MCF 10A (cell line): ENCODE results near the gene FARS2. TPM values are rescaled to one million over a fixed set of nuclear protein-coding genes. Genes with fewer than 3 reads are reported as not detected.

Experiments used
- BruUV-seq: library from RNA; stranded (reverse); fragments of 400-500 nt; replicated peaks from 2 replicates; lab custom pipeline; 2021; lab: Mats Ljungman, UMichigan
- CTCF ChIA-PET: fragments of 300-600 bp; sonication (Branson Sonifier 250); formaldehyde crosslinking; extraction: SDS; loops from one replicate; lab custom pipeline; 2021; ENCODE audit warnings: antibody characterized with exemption, inconsistent platforms; lab: Yijun Ruan, JAX
- POLR2A ChIA-PET: fragments of 300-600, 350-650 bp; sonication (Branson Sonifier 250); formaldehyde crosslinking; extraction: SDS; loops from one replicate; lab custom pipeline; 2020; ENCODE audit warnings: antibody characterized with exemption, inconsistent platforms; lab: Yijun Ruan, JAX
- DNase-seq: peaks from one replicate; pipeline ENCODE4 v3.0.0-alpha.2; 2018; ENCODE audit not compliant: unreplicated experiment
- H3K27ac Mint-ChIP-seq: one replicate; pipeline ENCODE4 v1.8.0; 2022; ENCODE audit warnings: mild to moderate bottlenecking, low read depth, mixed read lengths; ENCODE audit not compliant: unreplicated experiment
- H3K27me3 Mint-ChIP-seq: one replicate; pipeline ENCODE4 v1.8.0; 2022; ENCODE audit warnings: mixed read lengths; ENCODE audit not compliant: insufficient read depth, unreplicated experiment
- H3K36me3 Mint-ChIP-seq: one replicate; pipeline ENCODE4 v1.8.0; 2022; ENCODE audit warnings: mild to moderate bottlenecking, moderate library complexity, mixed read lengths; ENCODE audit not compliant: insufficient read depth, unreplicated experiment
- H3K4me1 Mint-ChIP-seq: one replicate; pipeline ENCODE4 v1.8.0; 2022; ENCODE audit warnings: mixed read lengths; ENCODE audit not compliant: insufficient read depth, unreplicated experiment
- H3K4me3 Mint-ChIP-seq: one replicate; pipeline ENCODE4 v1.8.0; 2022; ENCODE audit warnings: mild to moderate bottlenecking, moderate library complexity, mixed read lengths; ENCODE audit not compliant: unreplicated experiment
- H3K9me3 Mint-ChIP-seq: one replicate; pipeline ENCODE4 v1.8.0; 2022; ENCODE audit warnings: mixed read lengths; ENCODE audit not compliant: unreplicated experiment
- CTCF ChIP-seq: fragments of 200-600 bp; IDR thresholded peaks from one replicate; pipeline ENCODE4 v1.8.0; 2022; ENCODE audit warnings: antibody characterized with exemption, mild to moderate bottlenecking; ENCODE audit not compliant: unreplicated experiment
- intact Hi-C: fragments of 100-400 bp; cut with micrococcal nuclease; formaldehyde crosslinking; loops from 2 replicates; pipeline ENCODE4 v1.14.1; 2022
- total RNA-seq: library from RNA; stranded (reverse); gene quantifications from 2 replicates; pipeline ENCODE4 v1.2.3, GENCODE V29; 2022

The FARS2 gene
- total RNA-seq, 1 experiment from 2014 or later, result 18.2 TPM

DNA sequence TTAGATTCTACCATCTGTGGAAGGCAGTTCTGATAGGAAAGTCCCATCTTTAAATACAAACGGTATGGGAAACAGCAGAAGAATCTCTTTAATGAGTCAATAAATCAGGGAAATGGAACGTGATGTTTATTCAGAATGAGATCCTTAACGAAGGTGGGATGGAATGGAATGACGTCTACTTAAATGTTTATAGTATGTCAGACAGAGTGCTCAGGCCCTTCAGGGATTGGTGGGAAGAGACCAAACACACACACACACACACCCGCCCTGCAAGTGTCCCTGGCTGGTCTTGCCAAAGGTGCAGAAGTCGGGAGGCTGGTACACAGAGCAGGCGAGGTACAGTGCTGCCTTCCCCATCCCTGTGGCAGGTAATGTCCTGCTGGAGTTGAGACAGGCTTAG lies 164.0 kb downstream of the FARS2 start:
- no peaks in the 10 kb centered on the region for H3K27me3 Mint-ChIP-seq
- DNase-seq, result no peak
- no TSS peak for BruUV-seq

GRCh38 chr6:5425797-5426196 lies 164.5 kb downstream of the FARS2 start:
- Mint-ChIP-seq H3K27ac (no peak overlapping the region), H3K27me3 (no peaks in the 10 kb centered on the region), H3K4me1 (peaks cover 6% of the 10 kb centered on the region), H3K9me3 (no peaks in the 10 kb centered on the region), H3K36me3 (peaks cover 7% of the 10 kb centered on the region), H3K4me3 (no peak overlapping the region)
- ChIA-PET CTCF (no interaction called here), POLR2A (no interaction called here)
- BruUV-seq, result no TSS peak
- no peak for DNase-seq
- intact Hi-C loops, result no loop called here
- TF ChIP-seq CTCF, result no peak

More for the DNA sequence above, 164.0 kb downstream of the FARS2 start:
- Mint-ChIP-seq H3K4me3 (no peak overlapping the region), H3K9me3 (no peaks in the 10 kb centered on the region), H3K4me1 (peaks cover 6% of the 10 kb centered on the region), H3K27ac (no peak overlapping the region), H3K36me3 (peaks cover 7% of the 10 kb centered on the region)
- ChIA-PET CTCF (no interaction called here), POLR2A (no interaction called here)
- intact Hi-C loops, result no loop called here
- TF ChIP-seq CTCF, result no peak

DNA sequence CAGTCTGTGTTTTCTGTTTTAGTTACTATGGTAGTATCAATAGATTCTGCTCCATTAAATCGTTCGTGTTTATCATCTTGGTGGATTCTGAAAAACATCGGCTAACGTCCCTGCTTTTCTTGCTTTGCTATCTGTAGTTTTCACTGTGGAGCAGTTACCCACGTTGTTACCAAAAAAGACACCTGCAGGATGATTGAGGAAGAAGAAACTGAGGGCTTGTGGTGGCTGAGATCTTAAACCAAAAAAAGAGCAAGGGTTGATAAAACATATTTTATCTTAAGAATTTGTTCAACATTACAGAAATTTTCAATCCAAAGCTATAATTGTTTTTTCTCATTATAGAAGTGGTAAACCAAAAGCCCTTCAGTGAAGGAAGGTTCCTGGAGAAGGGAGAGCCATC lies 166.3 kb downstream of the FARS2 start:
- Mint-ChIP-seq H3K27me3 (no peaks in the 10 kb centered on the region), H3K4me3 (no peak overlapping the region), H3K27ac (no peak overlapping the region), H3K36me3 (no peaks in the 10 kb centered on the region), H3K9me3 (no peaks in the 10 kb centered on the region), H3K4me1 (no peaks in the 10 kb centered on the region)
- ChIA-PET CTCF (interaction anchor here (0.7 kb wide), 1 partner anchor 16 kb away, joined by 3 read pairs; no protein-coding TSS in a partner anchor), POLR2A (no interaction called here)
- intact Hi-C loops, result no loop called here
- BruUV-seq, result no TSS peak
- DNase-seq, result no peak
- TF ChIP-seq CTCF, result no peak

- Mint-ChIP-seq H3K4me1 (no peaks in the 10 kb centered on the region), H3K27ac (no peak overlapping the region), H3K4me3 (no peak overlapping the region), H3K27me3 (no peaks in the 10 kb centered on the region), H3K36me3 (no peaks in the 10 kb centered on the region), H3K9me3 (no peaks in the 10 kb centered on the region)
- no peak for DNase-seq
- no peak for TF ChIP-seq CTCF
- BruUV-seq, result no TSS peak
- intact Hi-C loops, result no loop called here
- ChIA-PET CTCF (interaction anchor here (0.7 to 0.8 kb wide), 3 partner anchors 45 to 290 kb away, joined by 3 to 4 read pairs (median 3); no protein-coding TSS in a partner anchor), POLR2A (no interaction called here)
Observed at GRCh38 chr6:5433324-5433723, 172.0 kb downstream of the FARS2 start.
